Body of pancreas (tissue), 4 donors: ENCODE data around the gene RAPGEF5.

Source experiments
- POLR2A ChIP-seq, 3 donors: fragments of 450-650 bp; IDR thresholded peaks; one replicate each; pipeline ENCODE4 v1.6.1; 2016; ENCODE audit warnings: antibody characterized with exemption in 3 of 3, mild to moderate bottlenecking in 2 of 3
- TF ChIP-seq, protein P1 (sequence below), 7 experiments: fragments of 450-650 bp in 4 of 7; fragments of 200-600 bp in 3 of 7; sonication (generic) in 3 of 7; IDR thresholded peaks; one replicate each; pipeline ENCODE4 v1.5.1; 2016 to 2019; ENCODE audit warnings: antibody characterized with exemption in 7 of 7

DNA sequence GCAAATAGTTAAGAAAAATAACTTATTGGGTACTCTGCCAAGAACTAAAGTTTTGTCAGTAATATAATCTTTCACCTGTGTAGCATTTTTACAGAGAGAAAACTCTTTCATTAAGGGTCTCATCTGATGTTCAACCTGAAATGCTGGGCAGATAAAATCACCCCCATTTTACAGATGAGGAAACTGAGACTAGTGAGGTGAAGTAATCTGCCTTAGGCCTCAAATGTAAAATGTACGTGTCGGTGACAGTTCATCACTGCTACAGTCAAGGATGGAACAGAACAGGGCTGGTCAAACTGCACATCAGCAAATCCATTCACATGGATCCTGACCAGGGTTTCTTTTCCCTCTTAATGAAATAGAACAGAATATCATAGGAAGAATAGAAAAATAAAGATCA, 121.8 kb downstream of the RAPGEF5 start:
- TF ChIP-seq, protein P1, sequence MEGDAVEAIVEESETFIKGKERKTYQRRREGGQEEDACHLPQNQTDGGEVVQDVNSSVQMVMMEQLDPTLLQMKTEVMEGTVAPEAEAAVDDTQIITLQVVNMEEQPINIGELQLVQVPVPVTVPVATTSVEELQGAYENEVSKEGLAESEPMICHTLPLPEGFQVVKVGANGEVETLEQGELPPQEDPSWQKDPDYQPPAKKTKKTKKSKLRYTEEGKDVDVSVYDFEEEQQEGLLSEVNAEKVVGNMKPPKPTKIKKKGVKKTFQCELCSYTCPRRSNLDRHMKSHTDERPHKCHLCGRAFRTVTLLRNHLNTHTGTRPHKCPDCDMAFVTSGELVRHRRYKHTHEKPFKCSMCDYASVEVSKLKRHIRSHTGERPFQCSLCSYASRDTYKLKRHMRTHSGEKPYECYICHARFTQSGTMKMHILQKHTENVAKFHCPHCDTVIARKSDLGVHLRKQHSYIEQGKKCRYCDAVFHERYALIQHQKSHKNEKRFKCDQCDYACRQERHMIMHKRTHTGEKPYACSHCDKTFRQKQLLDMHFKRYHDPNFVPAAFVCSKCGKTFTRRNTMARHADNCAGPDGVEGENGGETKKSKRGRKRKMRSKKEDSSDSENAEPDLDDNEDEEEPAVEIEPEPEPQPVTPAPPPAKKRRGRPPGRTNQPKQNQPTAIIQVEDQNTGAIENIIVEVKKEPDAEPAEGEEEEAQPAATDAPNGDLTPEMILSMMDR (IDR thresholded peaks at IDR 0.05), result no peak
- no peak for TF ChIP-seq POLR2A (IDR thresholded peaks at IDR 0.05)
